Retinal pigment epithelial cell (primary cell): ENCODE results near the gene EZR.

ENCODE experiments used
- DNase-seq: peaks from one replicate; pipeline ENCODE4 v3.0.0-alpha.2; 2010; ENCODE audit warnings: low read depth
- H3K4me3 ChIP-seq: 2 replicates; pipeline ENCODE4 v1.5.1; 2011; ENCODE audit warnings: mild to moderate bottlenecking, low read length, control low read depth, moderate library complexity
- CTCF ChIP-seq: conservative IDR thresholded peaks from 2 replicates; pipeline ENCODE4 v1.5.1; 2011; ENCODE audit warnings: low read depth, low read length, control low read depth, inconsistent platforms

Gene EZR

GRCh38 chr6:158722176-158722729 lies 96.9 kb downstream of the EZR start:
- no peak for DNase-seq
- no peak for TF ChIP-seq CTCF
- no peak overlapping the region for H3K4me3 ChIP-seq

GRCh38 chr6:158718461-158719046 lies 100.6 kb downstream of the EZR start:
- TF ChIP-seq CTCF = peak; percentile 96
- H3K4me3 ChIP-seq = no peak overlapping the region
- no peak for DNase-seq

- no peak for DNase-seq
- H3K4me3 ChIP-seq = no peak overlapping the region
- TF ChIP-seq CTCF = no peak
Measured at GRCh38 chr6:158717341-158718330, 101.5 kb downstream of the EZR start.
